H1 (cell line): Measurements from ENCODE around the gene GCLC. TPM values are rescaled to one million over a fixed set of nuclear protein-coding genes. Genes with fewer than 3 reads are reported as not detected.

Source experiments
- HDAC2 ChIP-seq, 2 experiments: fragments of 300-600 bp in 1 of 2; sonication (generic) in 1 of 2; IDR thresholded peaks; 2 replicates each; pipeline ENCODE4 v1.6.1; 2011 to 2012; ENCODE audit warnings: low read depth in 2 of 2, low read length in 2 of 2, mild to moderate bottlenecking in 2 of 2, moderate library complexity in 2 of 2, borderline replicate concordance in 1 of 2, inconsistent platforms in 1 of 2
- HDAC6 ChIP-seq: IDR thresholded peaks from one replicate; pipeline ENCODE4 v1.7.1; 2012; ENCODE audit warnings: low read depth, mild to moderate bottlenecking, inconsistent platforms, low read length, moderate library complexity
- NANOG ChIP-seq: IDR thresholded peaks from 2 replicates; pipeline ENCODE4 v1.6.1; 2011; ENCODE audit warnings: low read length, low read depth, mild to moderate bottlenecking, inconsistent platforms; ENCODE audit not compliant: insufficient read depth, poor library complexity, severe bottlenecking
- POLR2A ChIP-seq, 2 experiments: IDR thresholded peaks; 1 replicate in 1 of 2; 2 replicates in 1 of 2; pipeline ENCODE4 v1.6.1; 2011; ENCODE audit warnings: low read depth in 2 of 2, low read length in 2 of 2, mild to moderate bottlenecking in 2 of 2; ENCODE audit errors: control extremely low read depth in 1 of 2
- SIN3A ChIP-seq, 2 experiments: IDR thresholded peaks in 1 of 2; conservative IDR thresholded peaks in 1 of 2; 2 replicates each; pipeline ENCODE4 v1.6.1; 2011 to 2012; ENCODE audit warnings: low read length in 2 of 2, improper control_type of control experiment in 1 of 2, low read depth in 1 of 2, mild to moderate bottlenecking in 1 of 2
- TAF1 ChIP-seq: IDR thresholded peaks from 2 replicates; pipeline ENCODE4 v1.6.1; 2011; ENCODE audit warnings: mild to moderate bottlenecking, low read depth, low read length
- polyA plus RNA-seq, 7 experiments: library from polyadenylated mRNA; depleted of rRNA in 3 of 7; stranded (reverse) in 5 of 7; unstranded in 2 of 7; fragments of >200 nt in 5 of 7; fragments of 200-250 nt in 2 of 7; gene quantifications; 1 replicate in 5 of 7; 2 replicates in 1 of 7; 4 replicates in 1 of 7; pipeline versions ENCODE4 v1.2.1 to v1.2.3, GENCODE V29; 2011 to 2013; ENCODE audit warnings: missing spikeins in 2 of 7, mixed read lengths in 2 of 7
- total RNA-seq: library from RNA; stranded (reverse); fragmentation: NEBNext Ultra II Directional; extraction: Animal tissue kit (Norgen Biotek cat#: 25700); gene quantifications from 2 replicates; pipeline ENCODE4 v1.2.1, GENCODE V29; 2021

Gene GCLC
- total and polyA plus RNA-seq, 2 of the 8 experiments (the other 6 are each of a cell fraction or from before 2014, with no cell fraction given): 15.8 to 54.0 TPM

DNA sequence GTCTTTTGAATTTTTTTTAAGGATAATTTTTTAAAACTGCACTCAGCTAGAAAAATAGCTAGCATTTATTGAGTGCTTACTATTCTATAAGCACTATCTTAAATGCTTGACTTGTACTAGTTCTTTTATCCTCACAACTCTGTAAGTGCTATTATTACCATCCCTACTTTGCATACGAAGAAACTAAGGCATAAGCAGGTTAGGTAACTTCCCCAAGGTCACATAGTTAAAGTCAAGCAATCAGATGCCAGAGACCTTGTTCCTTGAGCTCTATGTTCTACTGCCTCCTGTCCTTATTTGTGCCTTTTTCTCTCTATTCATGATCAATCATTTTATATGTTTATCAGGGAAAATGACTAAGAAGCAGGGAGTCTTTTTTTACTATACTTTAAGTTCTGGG, 65.0 kb downstream of the GCLC start (continued):
- TF ChIP-seq SIN3A (conservative IDR thresholded peaks at IDR 0.05 in 1 of 2, IDR thresholded peaks at IDR 0.05 in 1 of 2; ENCODE audit: low read depth in 1 of 2, low read length in 2 of 2): no peak
- TF ChIP-seq POLR2A (IDR thresholded peaks at IDR 0.05; ENCODE audit: control extremely low read depth in 1 of 2, low read depth in 2 of 2, low read length in 2 of 2): no peak
- no peak for TF ChIP-seq HDAC6
- TF ChIP-seq TAF1: no peak
- no peak for TF ChIP-seq HDAC2 (IDR thresholded peaks at IDR 0.05; ENCODE audit: borderline replicate concordance in 1 of 2, low read depth in 2 of 2, low read length in 2 of 2)
- no peak for TF ChIP-seq NANOG
